PC-3 (cell line): Measurements from ENCODE around the gene ZNF17. TPM values are rescaled to one million over a fixed set of nuclear protein-coding genes. Genes with fewer than 3 reads are reported as not detected.
A peak's percentile ranks its signal among the peaks of the same experiment; 100 is the strongest.

Source experiments
- ATAC-seq: fragments of 200-7000 bp; cut with Tn5 transposase; 2 replicates; pipeline ENCODE4 v1.9.1; 2020; ENCODE audit warnings: mild to moderate bottlenecking, moderate library complexity
- BruUV-seq: library from RNA; stranded (reverse); fragments of 400-500 nt; replicated peaks from 2 replicates; lab custom pipeline; 2021; lab: Mats Ljungman, UMichigan
- CTCF ChIA-PET: fragments of 300-600 bp; sonication (Branson Sonifier 250); formaldehyde crosslinking; loops from one replicate; lab custom pipeline; 2022; ENCODE audit warnings: antibody characterized with exemption; lab: Charles Lee
- POLR2A ChIA-PET: fragments of 300-600 bp; sonication (Branson Sonifier 250); formaldehyde crosslinking; loops from one replicate; lab custom pipeline; 2022; ENCODE audit warnings: antibody characterized with exemption; ENCODE audit not compliant: unreplicated experiment; lab: Charles Lee
- DNase-seq: peaks from one replicate; pipeline ENCODE4 v3.0.0-alpha.2; 2015
- H2AFZ ChIP-seq: fragments of 300-600 bp; sonication (generic); 2 replicates; pipeline ENCODE4 v1.6.0; 2016; ENCODE audit warnings: antibody characterized with exemption, low read length
- H3F3A ChIP-seq: fragments of 300-600 bp; sonication (generic); one replicate; pipeline ENCODE4 v1.6.0; 2017; ENCODE audit warnings: antibody characterized with exemption, low read length, control low read depth, mild to moderate bottlenecking; ENCODE audit not compliant: unreplicated experiment
- H3K27ac ChIP-seq: fragments of 300-600 bp; sonication (generic); 2 replicates; pipeline ENCODE4 v1.5.1; 2016; ENCODE audit warnings: mild to moderate bottlenecking, low read length
- H3K27me3 ChIP-seq: fragments of 300-600 bp; sonication (generic); 2 replicates; pipeline ENCODE4 v1.6.1; 2016; ENCODE audit warnings: low read length, mixed read lengths
- H3K36me3 ChIP-seq: fragments of 300-600 bp; sonication (generic); 2 replicates; pipeline ENCODE4 v1.6.1; 2016; ENCODE audit warnings: low read depth, mixed run types, low read length, mixed read lengths
- H3K4me1 ChIP-seq: fragments of 300-600 bp; sonication (generic); 2 replicates; pipeline ENCODE4 v1.5.1; 2016; ENCODE audit warnings: low read length; ENCODE audit not compliant: insufficient read depth
- H3K4me2 ChIP-seq: fragments of 300-600 bp; sonication (generic); 2 replicates; pipeline ENCODE4 v1.6.0; 2016; ENCODE audit warnings: low read length
- H3K4me3 ChIP-seq: fragments of 300-600 bp; sonication (generic); 2 replicates; pipeline ENCODE4 v1.5.1; 2016; ENCODE audit warnings: mild to moderate bottlenecking, low read length, mixed read lengths
- H3K79me2 ChIP-seq: fragments of 300-600 bp; sonication (generic); 2 replicates; pipeline ENCODE4 v1.6.1; 2017; ENCODE audit warnings: low read length, mixed read lengths
- H3K9ac ChIP-seq: fragments of 300-600 bp; sonication (generic); 2 replicates; pipeline ENCODE4 v1.6.0; 2016; ENCODE audit warnings: mild to moderate bottlenecking, low read length
- H3K9me2 ChIP-seq: fragments of 300-600 bp; sonication (generic); replicated peaks from 2 replicates; pipeline ENCODE4 v1.6.1; 2016; ENCODE audit warnings: mixed run types, low read length, mixed read lengths
- H3K9me3 ChIP-seq: fragments of 300-600 bp; sonication (generic); 2 replicates; pipeline ENCODE4 v1.6.1; 2016; ENCODE audit warnings: low read length, mixed read lengths
- H4K20me1 ChIP-seq: fragments of 300-600 bp; sonication (generic); 2 replicates; pipeline ENCODE4 v1.6.1; 2016; ENCODE audit warnings: low read length, mixed read lengths
- CTCF ChIP-seq: fragments of 300-600 bp; sonication (generic); conservative IDR thresholded peaks from 2 replicates; pipeline ENCODE4 v1.5.1; 2017; ENCODE audit warnings: antibody characterized with exemption, low read depth, mild to moderate bottlenecking, low read length
- EZH2 ChIP-seq: fragments of 300-600 bp; sonication (generic); IDR thresholded peaks from one replicate; pipeline ENCODE4 v1.6.1; 2017; ENCODE audit warnings: antibody characterized with exemption, mild to moderate bottlenecking, low read length; ENCODE audit not compliant: unreplicated experiment
- EZH2phosphoT487 ChIP-seq: fragments of 300-600 bp; sonication (generic); IDR thresholded peaks from 2 replicates; pipeline ENCODE4 v1.6.1; 2018; ENCODE audit warnings: mild to moderate bottlenecking, antibody characterized with exemption, low read length, borderline replicate concordance
- intact Hi-C: fragments of 100-400 bp; cut with micrococcal nuclease; formaldehyde crosslinking; loops from 2 replicates; pipeline ENCODE4 v1.9.0; 2023
- total RNA-seq: library from RNA; depleted of rRNA; stranded (reverse); fragments of >200 nt; gene quantifications from 2 replicates; pipeline ENCODE4 v1.2.3, GENCODE V29; 2014; rRNA removed

Gene ZNF17
- total RNA-seq, 1 experiment from 2014 or later = 7.8 TPM

GRCh38 chr19:57465680-57466381, 54.9 kb downstream of the ZNF17 start:
- Histone ChIP-seq H4K20me1 (no peaks in the 10 kb centered on the region), H3K9ac (no peak overlapping the region), H3K79me2 (no peaks in the 10 kb centered on the region), H3K36me3 (peaks cover 10% of the 10 kb centered on the region; the same call in 1 of the 2 replicates), H3K9me2 (no peaks in the 10 kb centered on the region), H3K4me3 (no peak overlapping the region), H3K27ac (no peak overlapping the region), H3K4me1 (no peaks in the 10 kb centered on the region), H3K9me3 (peaks cover 19% of the 10 kb centered on the region; the same call in 1 of the 2 replicates), H3K4me2 (no peak overlapping the region), H3K27me3 (no peaks in the 10 kb centered on the region), H2AFZ (no peak overlapping the region), H3F3A (no peaks in the 10 kb centered on the region)
- TF ChIP-seq EZH2phosphoT487 = no peak
- peak; percentile 90 for TF ChIP-seq CTCF
- no TSS peak for BruUV-seq
- ChIA-PET POLR2A (no interaction called here), CTCF (no interaction called here)
- intact Hi-C loops = no loop called here
- DNase-seq (peak; percentile 76), ATAC-seq (peak; percentile 70; the same call in 1 of the 2 replicates)

- Histone ChIP-seq H3K9ac (no peak overlapping the region), H4K20me1 (no peaks in the 10 kb centered on the region), H3K27ac (no peak overlapping the region), H3F3A (no peaks in the 10 kb centered on the region), H2AFZ (no peak overlapping the region), H3K9me3 (peaks cover 25% of the 10 kb centered on the region), H3K27me3 (no peaks in the 10 kb centered on the region), H3K4me3 (no peak overlapping the region), H3K36me3 (peaks cover 17% of the 10 kb centered on the region), H3K79me2 (no peaks in the 10 kb centered on the region), H3K4me2 (no peak overlapping the region), H3K4me1 (no peaks in the 10 kb centered on the region), H3K9me2 (no peaks in the 10 kb centered on the region)
- no peak for DNase-seq
- no peak for ATAC-seq
- ChIA-PET POLR2A (no interaction called here), CTCF (no interaction called here)
- intact Hi-C loops = no loop called here
- no peak for TF ChIP-seq EZH2phosphoT487
- no peak for TF ChIP-seq CTCF
- no peak for TF ChIP-seq EZH2
- no TSS peak for BruUV-seq
These were observed 55.5 kb downstream of the ZNF17 start for GRCh38 chr19:57466489-57466888.

Other genes with a start within 250 kb of the ZNF17 start
- not detected in 2 replicates for gene DUXA, start 243.7 kb upstream of the ZNF17 start, total RNA-seq
- gene ZNF264, start 219.7 kb upstream of the ZNF17 start, total RNA-seq = 44.1 and 53.9 TPM in 2 replicates
- 2.0 and 3.2 TPM in 2 replicates for gene AURKC, start 180.1 kb upstream of the ZNF17 start, total RNA-seq
- gene ZNF805, start 170.5 kb upstream of the ZNF17 start, total RNA-seq = 12.9 and 13.1 TPM in 2 replicates
- gene ZNF460, start 130.7 kb upstream of the ZNF17 start, total RNA-seq = 39.5 and 60.6 TPM in 2 replicates
- 5.2 and 7.6 TPM in 2 replicates for gene ZNF543, start 90.7 kb upstream of the ZNF17 start, total RNA-seq
- gene ZNF304, start 59.9 kb upstream of the ZNF17 start, total RNA-seq = 8.1 and 8.2 TPM in 2 replicates
- gene TRAPPC2B, start 47.6 kb upstream of the ZNF17 start, total RNA-seq = 16.1 and 21.0 TPM in 2 replicates
- gene ZNF547, start 47.6 kb upstream of the ZNF17 start, total RNA-seq = 0.81 and 3.2 TPM in 2 replicates
- 14.4 and 21.8 TPM in 2 replicates for gene ZNF548, start 21.3 kb upstream of the ZNF17 start, total RNA-seq
- gene ZNF749, start 24.2 kb downstream of the ZNF17 start, total RNA-seq = 17.6 and 21.9 TPM in 2 replicates
- 0.18 TPM in 1 of 2 replicates, not detected in the other for gene VN1R1, start 46.0 kb downstream of the ZNF17 start, total RNA-seq
- 12.5 and 14.1 TPM in 2 replicates for gene ZNF772, start 66.4 kb downstream of the ZNF17 start, total RNA-seq
- gene ZNF419, start 76.6 kb downstream of the ZNF17 start, total RNA-seq = 16.5 and 22.3 TPM in 2 replicates
- gene ZNF773, start 88.8 kb downstream of the ZNF17 start, total RNA-seq = 9.0 and 21.1 TPM in 2 replicates
- 4.3 and 5.0 TPM in 2 replicates for gene ZNF549, start 116.2 kb downstream of the ZNF17 start, total RNA-seq
- 3.1 and 4.2 TPM in 2 replicates for gene ZNF550, start 148.7 kb downstream of the ZNF17 start, total RNA-seq
- 2.4 and 3.6 TPM in 2 replicates for gene ZNF416, start 167.8 kb downstream of the ZNF17 start, total RNA-seq
- gene ZIK1, start 173.0 kb downstream of the ZNF17 start, total RNA-seq = 0.33 and 0.46 TPM in 2 replicates
- gene ZNF530, start 188.7 kb downstream of the ZNF17 start, total RNA-seq = 15.0 and 16.9 TPM in 2 replicates
- gene ZNF134, start 203.1 kb downstream of the ZNF17 start, total RNA-seq = 22.2 and 22.3 TPM in 2 replicates
- 9.6 and 10.1 TPM in 2 replicates for gene ZNF211, start 222.0 kb downstream of the ZNF17 start, total RNA-seq